NCI-H460 (cell line): ENCODE results near the gene SAP30BP. TPM values are rescaled to one million over a fixed set of nuclear protein-coding genes. Genes with fewer than 3 reads are reported as not detected.

Experiments used
- DNase-seq: peaks from one replicate; pipeline ENCODE4 v3.0.0-alpha.2; 2016; ENCODE audit warnings: low read depth; ENCODE audit errors: extremely low read depth
- total RNA-seq: library from RNA; depleted of rRNA; stranded (reverse); fragments of >200 nt; shearing (Covaris generic); gene quantifications from 2 replicates; pipeline ENCODE4 v1.2.3, GENCODE V29; 2014

Gene SAP30BP
- total RNA-seq, 1 experiment from 2014 or later = 57.3 TPM

GRCh38 chr17:75736173-75736835, 69.2 kb downstream of the SAP30BP start:
- DNase-seq = no peak

DNA sequence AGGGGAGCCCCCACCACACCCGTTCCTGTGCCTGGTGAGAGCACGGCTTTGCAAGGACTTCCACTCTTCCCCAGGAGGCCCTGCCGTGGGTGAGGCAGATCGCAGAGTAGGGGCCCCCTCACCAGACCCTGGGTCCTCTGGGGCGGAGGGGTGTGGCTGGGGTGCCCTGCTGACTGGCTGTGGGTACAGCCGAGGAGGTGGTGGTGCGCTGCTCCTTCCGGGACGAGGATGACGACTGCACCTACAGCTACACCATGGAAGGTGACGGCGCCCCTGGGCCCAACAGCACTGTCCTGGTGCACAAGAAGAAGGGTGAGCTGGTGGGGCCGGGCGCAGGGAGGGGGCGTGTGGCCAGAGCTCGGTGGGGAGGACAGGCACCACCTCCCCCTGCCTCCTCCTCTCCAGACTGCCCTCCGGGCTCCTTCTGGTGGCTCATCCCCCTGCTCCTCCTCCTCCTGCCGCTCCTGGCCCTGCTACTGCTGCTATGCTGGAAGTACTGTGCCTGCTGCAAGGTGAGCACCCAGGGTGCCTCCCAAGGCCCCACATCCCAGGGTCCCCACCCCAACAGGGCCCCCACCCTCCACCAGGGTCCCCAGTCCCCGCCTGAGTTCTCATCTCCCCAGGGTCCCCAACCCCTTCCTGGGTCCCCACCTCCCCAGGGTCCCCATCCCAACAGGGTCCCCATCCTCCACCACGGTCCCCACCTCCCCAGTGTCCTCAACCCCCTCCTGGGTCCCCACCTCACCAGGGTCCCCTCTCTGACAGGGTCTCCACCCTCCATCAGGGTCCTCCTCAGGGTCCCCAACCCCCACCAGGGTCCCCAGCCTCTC, 70.2 kb downstream of the SAP30BP start:
- no peak for DNase-seq

DNA sequence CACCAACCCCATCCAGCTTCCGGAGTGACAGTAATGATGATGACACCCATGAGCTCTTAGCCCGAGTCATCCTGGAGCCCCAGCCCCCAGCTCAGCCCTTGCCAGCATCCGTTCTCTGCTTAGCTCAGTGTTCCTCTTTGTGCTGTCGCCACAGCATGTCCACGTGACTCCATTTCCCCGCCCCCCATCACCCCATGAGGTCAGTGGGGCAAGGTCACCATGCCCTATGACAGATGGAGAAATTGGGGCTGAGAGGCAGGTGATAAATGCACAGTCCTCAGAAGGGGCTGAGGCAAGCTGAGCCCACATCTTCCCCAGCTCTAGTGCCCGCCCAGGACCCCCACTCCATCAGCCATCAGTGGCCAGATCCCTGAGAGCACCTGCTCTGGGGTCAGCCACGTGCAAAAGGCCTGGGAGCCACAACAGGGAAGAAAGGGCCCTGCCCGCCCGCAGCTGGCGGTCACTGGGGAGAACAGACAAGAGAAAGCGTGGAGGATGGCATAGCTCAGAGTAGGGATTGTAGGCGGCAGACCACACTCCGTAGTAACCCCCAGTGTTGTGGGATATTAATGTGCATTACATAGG, 71.2 kb downstream of the SAP30BP start:
- DNase-seq = no peak

DNA sequence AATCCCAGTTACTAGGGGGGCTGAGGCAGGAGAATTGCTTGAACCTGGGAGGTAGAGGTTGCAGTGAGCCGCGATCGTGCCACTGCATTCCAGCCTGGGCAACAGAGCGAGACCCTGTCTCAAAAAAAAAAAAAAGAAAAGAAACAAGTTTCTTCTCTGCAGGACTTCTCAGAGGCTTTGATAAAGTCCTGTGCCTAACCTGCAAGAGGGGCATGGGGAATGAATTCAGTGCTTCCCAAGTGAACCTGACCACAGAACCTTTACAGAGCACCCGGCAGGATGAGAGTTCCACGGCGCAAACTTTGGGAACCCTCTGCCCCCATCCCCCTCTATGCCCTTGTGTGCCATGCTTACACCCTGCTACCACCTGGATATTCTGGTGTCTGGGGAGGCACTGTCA, 72.0 kb downstream of the SAP30BP start:
- no peak for DNase-seq

DNA sequence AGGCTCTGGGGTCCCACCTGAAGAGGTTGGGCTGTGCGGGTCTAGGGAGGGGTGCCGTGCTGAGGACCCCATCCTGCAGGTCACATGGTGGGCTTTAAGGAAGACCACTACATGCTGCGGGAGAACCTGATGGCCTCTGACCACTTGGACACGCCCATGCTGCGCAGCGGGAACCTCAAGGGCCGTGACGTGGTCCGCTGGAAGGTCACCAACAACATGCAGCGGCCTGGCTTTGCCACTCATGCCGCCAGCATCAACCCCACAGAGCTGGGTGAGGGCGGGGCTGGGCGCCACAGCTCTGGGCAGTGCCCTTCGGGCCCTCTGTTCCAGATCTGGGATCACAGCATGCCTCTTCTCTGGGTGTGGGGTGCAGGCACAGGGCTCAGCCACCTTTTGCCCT, 72.7 kb downstream of the SAP30BP start:
- no peak for DNase-seq

DNA sequence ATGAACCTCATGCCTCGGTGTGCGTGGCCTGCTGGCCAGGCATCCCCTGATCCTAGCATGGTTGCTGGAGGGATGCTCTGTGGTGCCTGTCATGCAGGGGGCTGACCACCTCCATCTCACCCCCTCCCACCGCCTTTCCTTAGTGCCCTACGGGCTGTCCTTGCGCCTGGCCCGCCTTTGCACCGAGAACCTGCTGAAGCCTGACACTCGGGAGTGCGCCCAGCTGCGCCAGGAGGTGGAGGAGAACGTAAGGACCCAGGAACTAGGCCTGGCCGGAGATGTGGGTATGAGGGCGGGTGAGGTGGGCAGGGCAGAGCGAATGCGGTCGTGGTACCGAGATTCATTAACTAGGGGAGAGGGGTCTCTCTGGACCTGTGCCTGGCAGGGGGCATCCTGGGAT, 73.1 kb downstream of the SAP30BP start:
- DNase-seq = no peak

DNA sequence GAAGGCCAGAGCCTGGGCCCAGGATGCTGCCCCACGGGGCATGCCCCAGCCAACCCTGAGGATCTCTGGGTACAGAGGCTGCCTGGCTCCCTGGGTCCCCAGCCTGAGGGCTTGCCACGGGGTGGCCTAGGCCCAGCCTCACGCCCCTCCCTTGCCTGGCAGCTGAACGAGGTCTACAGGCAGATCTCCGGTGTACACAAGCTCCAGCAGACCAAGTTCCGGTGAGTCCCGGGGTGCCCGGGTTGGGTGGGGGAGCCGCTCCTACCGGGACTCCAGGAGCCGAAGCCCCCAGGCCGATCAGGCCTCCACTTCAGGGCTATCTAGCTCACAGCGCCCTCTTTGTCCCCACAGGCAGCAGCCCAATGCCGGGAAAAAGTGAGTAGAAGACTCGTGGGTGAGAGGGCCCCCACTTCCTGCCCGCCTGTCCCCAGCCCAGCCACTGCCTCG, 73.5 kb downstream of the SAP30BP start:
- DNase-seq = no peak

- no peak for DNase-seq
Observed at GRCh38 chr17:75742337-75742736, 75.2 kb downstream of the SAP30BP start.

- DNase-seq = no peak
Observed at GRCh38 chr17:75743625-75744206, 76.6 kb downstream of the SAP30BP start.

DNA sequence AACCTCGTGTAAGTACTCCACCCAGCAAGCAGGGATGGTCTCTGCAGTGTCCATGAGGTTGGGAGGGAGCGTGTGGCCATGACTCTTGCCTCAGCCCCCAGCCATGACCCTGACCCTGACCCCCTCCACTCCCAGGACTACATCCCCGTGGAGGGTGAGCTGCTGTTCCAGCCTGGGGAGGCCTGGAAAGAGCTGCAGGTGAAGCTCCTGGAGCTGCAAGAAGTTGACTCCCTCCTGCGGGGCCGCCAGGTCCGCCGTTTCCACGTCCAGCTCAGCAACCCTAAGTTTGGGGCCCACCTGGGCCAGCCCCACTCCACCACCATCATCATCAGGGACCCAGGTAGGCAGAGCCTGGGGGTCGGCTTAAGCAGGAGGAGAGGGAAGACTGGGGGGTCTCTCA, 81.6 kb downstream of the SAP30BP start:
- DNase-seq = no peak

DNA sequence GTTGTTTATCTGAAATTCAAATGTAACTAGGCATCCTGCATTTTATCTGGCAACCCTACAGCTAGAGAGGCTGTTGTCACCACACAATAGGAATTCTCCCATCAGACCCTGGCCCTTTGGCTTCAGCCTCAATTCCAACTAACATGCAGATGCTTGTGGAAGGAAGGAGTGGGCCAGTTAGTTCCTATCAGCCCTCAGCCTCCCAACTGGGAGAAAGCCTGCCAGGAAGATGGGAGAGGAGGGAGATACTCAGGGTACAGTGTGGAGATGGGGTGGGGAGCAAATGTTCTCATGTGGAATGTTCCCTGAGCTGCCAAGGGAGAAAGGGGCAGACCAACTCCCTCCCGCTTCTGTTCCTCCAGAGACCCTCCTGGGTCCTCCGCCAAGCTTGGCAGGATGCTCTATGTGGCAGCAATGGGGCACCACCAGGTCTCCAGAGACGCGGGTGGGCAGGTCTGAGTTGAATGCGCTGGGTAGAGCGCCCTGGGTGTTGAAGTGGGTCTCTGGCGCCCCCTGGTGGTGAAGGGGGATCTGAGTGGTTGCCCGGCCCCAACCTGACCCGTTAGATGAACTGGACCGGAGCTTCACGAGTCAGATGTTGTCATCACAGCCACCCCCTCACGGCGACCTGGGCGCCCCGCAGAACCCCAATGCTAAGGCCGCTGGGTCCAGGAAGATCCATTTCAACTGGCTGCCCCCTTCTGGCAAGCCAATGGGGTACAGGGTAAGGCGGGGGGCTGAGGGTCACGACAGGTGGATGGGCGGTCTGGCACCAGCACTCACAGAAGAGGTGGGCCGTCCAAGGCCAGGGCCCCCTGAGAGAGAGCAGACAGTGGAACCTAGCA, 82.6 kb downstream of the SAP30BP start:
- DNase-seq = peak; percentile 71

- no peak for DNase-seq
Observed at GRCh38 chr17:75750661-75751423, 83.7 kb downstream of the SAP30BP start.

- no peak for DNase-seq
Observed at GRCh38 chr17:75751676-75752404, 84.7 kb downstream of the SAP30BP start.

GRCh38 chr17:75752405-75752709, 85.2 kb downstream of the SAP30BP start:
- DNase-seq = no peak

DNA sequence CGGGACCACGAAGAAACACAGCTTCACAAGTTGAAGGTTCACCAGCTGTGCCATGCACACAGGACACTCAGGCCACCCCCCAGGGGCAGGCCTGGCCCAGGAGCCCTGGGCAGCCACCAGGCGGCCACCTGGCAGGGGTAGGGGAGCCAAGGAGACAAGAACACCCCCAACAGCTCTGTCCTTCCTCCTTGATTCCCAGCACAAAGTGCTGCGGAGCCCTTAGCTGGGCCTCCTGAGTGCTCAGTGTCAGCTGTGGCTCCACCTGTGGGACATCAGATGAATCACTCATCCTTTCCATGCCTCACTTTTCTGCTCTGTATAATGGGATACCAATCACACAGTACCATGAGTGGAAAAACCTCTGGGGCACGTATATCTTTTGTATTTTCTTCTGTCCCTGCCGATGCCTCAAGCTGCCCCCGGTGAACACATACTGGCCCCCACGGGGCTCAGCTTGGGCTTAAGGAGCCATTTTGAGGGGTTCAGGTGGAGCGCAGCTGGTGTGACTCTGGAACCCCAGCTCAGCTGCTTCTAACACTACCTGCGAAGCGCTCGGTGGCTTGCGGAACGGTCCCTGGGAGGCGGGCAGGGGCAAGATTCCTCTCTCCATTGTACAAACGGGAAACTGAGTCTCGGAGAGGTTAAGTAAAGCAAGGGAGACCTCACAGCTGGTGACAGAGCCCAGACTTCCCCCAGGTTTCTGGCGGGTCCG, 85.8 kb downstream of the SAP30BP start:
- DNase-seq = no peak

- no peak for DNase-seq
Observed at GRCh38 chr17:75753514-75754377, 86.6 kb downstream of the SAP30BP start.

DNA sequence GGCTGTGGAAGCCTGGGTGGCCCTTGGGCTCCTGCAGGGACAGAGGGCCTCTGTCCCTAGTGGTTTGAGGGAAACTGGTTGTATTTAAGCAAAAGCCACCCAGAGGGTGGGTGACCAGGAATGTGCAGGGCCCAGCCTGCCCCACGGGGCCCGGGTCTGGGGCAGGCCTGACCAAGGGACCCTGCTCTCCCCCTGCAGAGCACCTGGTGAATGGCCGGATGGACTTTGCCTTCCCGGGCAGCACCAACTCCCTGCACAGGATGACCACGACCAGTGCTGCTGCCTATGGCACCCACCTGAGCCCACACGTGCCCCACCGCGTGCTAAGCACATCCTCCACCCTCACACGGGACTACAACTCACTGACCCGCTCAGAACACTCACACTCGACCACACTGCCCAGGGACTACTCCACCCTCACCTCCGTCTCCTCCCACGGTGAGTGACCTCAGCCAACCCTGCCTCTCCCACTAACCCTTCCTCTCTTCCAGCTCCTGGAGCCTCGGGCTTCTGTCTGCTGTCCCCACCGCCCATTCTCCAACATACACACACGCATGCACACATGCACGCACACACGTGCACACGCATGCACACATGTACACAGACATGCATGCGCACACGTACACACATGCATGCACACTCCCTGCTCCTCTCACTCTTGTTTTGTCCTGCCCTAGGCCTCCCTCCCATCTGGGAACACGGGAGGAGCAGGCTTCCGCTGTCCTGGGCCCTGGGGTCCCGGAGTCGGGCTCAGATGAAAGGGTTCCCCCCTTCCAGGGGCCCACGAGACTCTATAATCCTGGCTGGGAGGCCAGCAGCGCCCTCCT, 87.5 kb downstream of the SAP30BP start:
- DNase-seq = no peak
